Skeletal muscle tissue (tissue), 4 donors: ENCODE measurements around the gene TRIM44. TPM values are rescaled to one million over a fixed set of nuclear protein-coding genes. Genes with fewer than 3 reads are reported as not detected.
A peak's percentile ranks its signal among the peaks of the same experiment; 100 is the strongest.

Source experiments
- H3K27ac ChIP-seq: one replicate; pipeline ENCODE4 v1.7.0; 2013; ENCODE audit warnings: mild to moderate bottlenecking, low read depth, low read length, inconsistent platforms
- H3K27me3 ChIP-seq, 3 donors: one replicate each; pipeline ENCODE4 v1.7.0; 2013; ENCODE audit warnings: low read length in 3 of 3; ENCODE audit not compliant: control insufficient read depth in 3 of 3, insufficient read depth in 3 of 3
- H3K36me3 ChIP-seq, 3 donors: one replicate each; pipeline ENCODE4 v1.7.0; 2013; ENCODE audit warnings: low read length in 3 of 3; ENCODE audit not compliant: control insufficient read depth in 3 of 3, insufficient read depth in 3 of 3
- H3K4me1 ChIP-seq, 3 donors: one replicate each; pipeline ENCODE4 v1.7.0; 2013; ENCODE audit warnings: low read length in 3 of 3, mild to moderate bottlenecking in 3 of 3; ENCODE audit not compliant: control insufficient read depth in 3 of 3, insufficient read depth in 3 of 3
- H3K4me3 ChIP-seq, 3 donors: one replicate each; pipeline ENCODE4 v1.7.0; 2013; ENCODE audit warnings: low read length in 3 of 3
- H3K9ac ChIP-seq, 3 donors: one replicate each; pipeline ENCODE4 v1.7.0; 2013; ENCODE audit warnings: low read length in 3 of 3, mild to moderate bottlenecking in 3 of 3, moderate library complexity in 2 of 3, low read depth in 1 of 3
- H3K9me3 ChIP-seq, 3 donors: one replicate each; pipeline ENCODE4 v1.7.0; 2013; ENCODE audit warnings: low read length in 3 of 3; ENCODE audit not compliant: control insufficient read depth in 3 of 3
- total RNA-seq: library from RNA; depleted of rRNA; stranded (reverse); fragments of >200 nt; gene quantifications from one replicate; pipeline ENCODE4 v1.2.3, GENCODE V29; 2014
- donor health status: Osteomylitis.

The TRIM44 gene, protein sequence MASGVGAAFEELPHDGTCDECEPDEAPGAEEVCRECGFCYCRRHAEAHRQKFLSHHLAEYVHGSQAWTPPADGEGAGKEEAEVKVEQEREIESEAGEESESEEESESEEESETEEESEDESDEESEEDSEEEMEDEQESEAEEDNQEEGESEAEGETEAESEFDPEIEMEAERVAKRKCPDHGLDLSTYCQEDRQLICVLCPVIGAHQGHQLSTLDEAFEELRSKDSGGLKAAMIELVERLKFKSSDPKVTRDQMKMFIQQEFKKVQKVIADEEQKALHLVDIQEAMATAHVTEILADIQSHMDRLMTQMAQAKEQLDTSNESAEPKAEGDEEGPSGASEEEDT
- 11.5 TPM for total RNA-seq

DNA sequence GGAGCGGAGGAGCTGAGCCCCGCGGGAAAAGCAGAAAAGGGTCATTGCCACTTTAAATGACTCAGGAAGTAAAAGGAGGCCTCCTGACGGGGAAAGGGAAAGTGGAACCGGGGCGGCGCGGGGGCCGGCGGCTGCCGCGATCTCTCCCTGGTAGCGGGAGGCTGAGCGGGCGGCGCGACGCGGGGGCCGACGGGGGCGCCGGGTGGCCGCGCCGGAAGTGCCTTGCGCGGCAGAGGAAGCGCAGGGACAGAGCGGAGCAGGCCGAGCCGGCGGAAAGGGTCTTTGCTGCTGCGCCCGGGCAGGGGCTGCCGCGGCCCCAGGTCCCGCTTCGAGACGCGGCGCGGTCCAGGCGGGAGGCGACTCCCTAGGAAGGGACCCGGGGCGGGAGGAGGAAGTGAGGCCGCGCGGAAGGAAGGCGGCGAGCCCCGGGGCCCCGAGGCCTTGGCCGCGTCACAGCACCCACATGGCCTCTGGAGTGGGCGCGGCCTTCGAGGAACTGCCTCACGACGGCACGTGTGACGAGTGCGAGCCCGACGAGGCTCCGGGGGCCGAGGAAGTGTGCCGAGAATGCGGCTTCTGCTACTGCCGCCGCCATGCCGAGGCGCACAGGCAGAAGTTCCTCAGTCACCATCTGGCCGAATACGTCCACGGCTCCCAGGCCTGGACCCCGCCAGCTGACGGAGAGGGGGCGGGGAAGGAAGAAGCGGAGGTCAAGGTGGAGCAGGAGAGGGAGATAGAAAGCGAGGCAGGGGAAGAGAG, at the start of gene TRIM44:
TSS of gene TRIM44 (plus strand) at position 127 of the 759 bp plus-strand sequence. CDS start at position 464, 337 bp downstream.
- no peaks in the 10 kb centered on the region for H3K27me3 ChIP-seq
- H3K4me1 ChIP-seq: peaks cover 18 to 20% (median 19%) of the 10 kb centered on the region in 3 donors
- no peaks in the 10 kb centered on the region for H3K9me3 ChIP-seq
- H3K4me3 ChIP-seq: peak within 1 kb of the TSS; percentile 98 to 99 (median 99)
- peak within 1 kb of the TSS; percentile 95 to 98 (median 96) for H3K9ac ChIP-seq
- no peaks in the 10 kb centered on the region for H3K36me3 ChIP-seq
- peak within 1 kb of the TSS; percentile 95 for H3K27ac ChIP-seq

- H3K27me3 ChIP-seq: peaks cover 0 to 13% (median 1%) of the 10 kb centered on the region in 3 donors
- H3K27ac ChIP-seq: no peak overlapping the region
- H3K36me3 ChIP-seq: no peaks in the 10 kb centered on the region
- peaks cover 17 to 20% (median 18%) of the 10 kb centered on the region in 3 donors for H3K4me1 ChIP-seq
- no peak overlapping the region for H3K9ac ChIP-seq
- no peaks in the 10 kb centered on the region for H3K9me3 ChIP-seq
- no peak overlapping the region for H3K4me3 ChIP-seq
Observed at GRCh38 chr11:35614939-35615569, 47.5 kb upstream of the TRIM44 start.

DNA sequence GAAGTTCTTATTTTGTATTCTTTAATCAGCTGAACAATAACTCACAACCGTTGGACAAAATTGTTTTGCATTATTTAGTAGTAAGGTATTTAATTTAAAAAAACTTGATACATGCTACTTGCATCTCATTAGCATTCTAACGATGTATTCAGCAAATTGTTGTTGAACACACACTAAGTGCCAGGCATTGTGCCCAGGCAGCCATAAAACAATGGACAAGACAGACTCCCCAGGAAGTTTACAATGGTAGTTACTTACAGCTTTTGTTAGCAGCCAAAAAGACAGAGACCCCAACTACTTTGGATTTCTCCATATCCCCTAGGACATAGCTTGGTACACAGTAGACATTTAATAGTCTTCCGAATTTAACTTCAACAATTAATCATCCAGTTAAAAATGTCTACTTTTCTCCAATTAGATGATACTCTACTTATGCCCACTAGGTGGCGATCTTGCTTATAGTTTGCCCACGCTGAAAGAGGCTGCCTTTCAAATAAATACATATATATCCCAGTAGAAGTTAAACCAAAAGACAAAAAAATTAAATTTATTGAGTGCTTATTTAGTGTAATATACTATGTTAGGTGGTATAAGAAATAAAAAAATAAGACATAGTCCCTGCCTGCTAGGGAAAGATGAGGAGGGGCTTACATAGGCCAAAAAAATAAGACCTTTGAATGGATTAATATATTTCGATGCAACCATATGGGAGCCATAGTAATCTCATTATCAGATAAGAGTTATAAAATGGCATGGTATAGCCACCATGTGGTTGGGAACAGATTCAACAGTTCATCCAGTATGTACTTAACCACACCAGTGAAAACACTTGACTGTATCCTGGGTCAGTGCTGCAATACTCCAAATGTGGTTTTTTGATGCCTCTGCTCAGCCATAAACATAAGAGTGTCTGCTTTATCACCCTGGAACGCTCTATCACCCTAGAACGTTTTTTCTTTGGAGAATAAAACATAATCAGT, 46.4 kb upstream of the TRIM44 start:
- no peak overlapping the region for H3K9ac ChIP-seq
- H3K27me3 ChIP-seq: peaks cover 0 to 17% (median 8%) of the 10 kb centered on the region in 3 donors
- H3K4me1 ChIP-seq: peaks cover 20 to 24% (median 21%) of the 10 kb centered on the region in 3 donors
- H3K9me3 ChIP-seq: no peaks in the 10 kb centered on the region
- H3K27ac ChIP-seq: no peak overlapping the region
- no peak overlapping the region for H3K4me3 ChIP-seq
- no peaks in the 10 kb centered on the region for H3K36me3 ChIP-seq

GRCh38 chr11:35617316-35617686, 45.3 kb upstream of the TRIM44 start:
- no peak overlapping the region for H3K9ac ChIP-seq
- peaks cover 0 to 14% (median 8%) of the 10 kb centered on the region in 3 donors for H3K27me3 ChIP-seq
- peak overlapping the region; percentile 66 for H3K27ac ChIP-seq
- H3K36me3 ChIP-seq: no peaks in the 10 kb centered on the region
- no peaks in the 10 kb centered on the region for H3K9me3 ChIP-seq
- H3K4me1 ChIP-seq: peaks cover 20 to 24% (median 21%) of the 10 kb centered on the region in 3 donors
- peak overlapping the region; percentile 34 to 62 (median 61) for H3K4me3 ChIP-seq

DNA sequence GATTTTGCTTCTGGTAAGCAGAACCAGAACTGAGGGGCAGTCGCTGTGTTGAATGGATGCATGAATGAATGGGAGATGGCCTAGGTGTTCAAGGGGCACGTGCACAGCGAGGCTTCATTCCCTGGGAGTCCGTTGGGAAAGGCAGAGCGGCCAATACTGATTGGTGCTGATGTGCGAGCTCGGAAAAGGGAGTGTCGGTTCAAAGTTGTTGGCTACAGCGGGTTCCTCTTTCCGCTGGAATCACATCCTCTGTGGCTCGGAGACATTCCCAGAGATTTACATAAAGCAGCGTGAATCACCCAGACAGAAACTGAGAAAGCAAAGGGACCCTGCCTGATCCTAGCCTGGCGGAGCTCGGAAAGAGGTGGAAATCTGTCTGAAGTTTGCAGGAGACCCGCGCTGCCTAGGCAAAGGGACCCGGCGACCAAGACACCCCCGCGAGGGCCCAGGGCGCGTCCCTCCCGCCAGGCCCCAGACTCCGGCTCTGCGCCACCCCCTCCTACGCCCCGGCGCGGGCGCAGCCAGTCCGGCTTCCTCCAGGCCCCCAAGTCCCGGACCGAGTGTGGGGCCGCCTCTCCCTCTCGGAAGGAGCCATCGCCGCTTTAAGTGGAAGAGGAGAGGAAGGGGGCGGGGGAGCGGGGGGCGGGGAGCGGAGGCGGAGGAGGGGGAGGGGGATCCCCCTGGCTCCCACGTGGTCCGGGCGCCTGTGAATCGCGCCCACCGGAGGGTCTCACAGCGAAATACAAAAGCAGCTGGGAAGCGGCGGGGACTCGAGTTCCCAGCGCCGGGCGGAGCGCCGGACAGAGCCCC, 44.7 kb upstream of the TRIM44 start, which contains the start of gene FJX1:
TSS of gene FJX1 (plus strand) at position 774 of the 810 bp plus-strand sequence. CDS start 177 bp downstream, outside the sequence.
- peak within 1 kb of the TSS in 2 of 3 donors; percentile 48 to 68 for H3K9ac ChIP-seq
- H3K27ac ChIP-seq: peak within 1 kb of the TSS; percentile 66
- peaks cover 20 to 24% (median 21%) of the 10 kb centered on the region in 3 donors for H3K4me1 ChIP-seq
- H3K4me3 ChIP-seq: peak within 1 kb of the TSS; percentile 62 to 74 (median 73)
- H3K36me3 ChIP-seq: no peaks in the 10 kb centered on the region
- H3K27me3 ChIP-seq: peaks cover 0 to 14% (median 8%) of the 10 kb centered on the region in 3 donors
- no peaks in the 10 kb centered on the region for H3K9me3 ChIP-seq

- H3K36me3 ChIP-seq: no peaks in the 10 kb centered on the region
- H3K4me3 ChIP-seq: peak overlapping the region; percentile 62 to 74 (median 73)
- peaks cover 20 to 24% (median 21%) of the 10 kb centered on the region in 3 donors for H3K4me1 ChIP-seq
- peaks cover 0 to 15% (median 8%) of the 10 kb centered on the region in 3 donors for H3K27me3 ChIP-seq
- H3K27ac ChIP-seq: no peak overlapping the region
- H3K9ac ChIP-seq: peak overlapping the region in 2 of 3 donors; percentile 17 to 68
- no peaks in the 10 kb centered on the region for H3K9me3 ChIP-seq
Observed at GRCh38 chr11:35618497-35619115, 44.0 kb upstream of the TRIM44 start.

GRCh38 chr11:35619116-35619854, 43.3 kb upstream of the TRIM44 start:
- Histone ChIP-seq H3K4me1 (peaks cover 20 to 24% (median 21%) of the 10 kb centered on the region in 3 donors), H3K27me3 (peaks cover 0 to 18% (median 8%) of the 10 kb centered on the region in 3 donors), H3K27ac (no peak overlapping the region)

More at GRCh38 chr11:35619116-35619854, 43.3 kb upstream of the TRIM44 start:
- H3K9me3 ChIP-seq: no peaks in the 10 kb centered on the region
- peak overlapping the region in 2 of 3 donors; percentile 23 to 68 for H3K9ac ChIP-seq
- H3K36me3 ChIP-seq: no peaks in the 10 kb centered on the region
- peak overlapping the region; percentile 62 to 74 (median 73) for H3K4me3 ChIP-seq
